Karpas-422 (cell line): Measurements from ENCODE around the gene GOLPH3. TPM values are rescaled to one million over a fixed set of nuclear protein-coding genes. Genes with fewer than 3 reads are reported as not detected.

ENCODE experiments used
- DNase-seq: peaks from one replicate; pipeline ENCODE4 v3.0.0-alpha.2; 2015
- H2AFZ ChIP-seq: fragments of 200-600 bp; sonication (generic); 2 replicates; pipeline ENCODE4 v1.6.1; 2014; ENCODE audit warnings: antibody characterized with exemption, low read length, mixed read lengths
- H3K27ac ChIP-seq: fragments of 200-600 bp; sonication (generic); 2 replicates; pipeline ENCODE4 v1.5.1; 2014; ENCODE audit warnings: mild to moderate bottlenecking, low read length, moderate library complexity
- H3K27me3 ChIP-seq: fragments of 200-600 bp; sonication (generic); 2 replicates; pipeline ENCODE4 v1.6.1; 2014; ENCODE audit warnings: low read length, mixed read lengths
- H3K36me3 ChIP-seq: fragments of 200-600 bp; sonication (generic); 2 replicates; pipeline ENCODE4 v1.6.1; 2014; ENCODE audit warnings: low read length, mixed read lengths; ENCODE audit not compliant: insufficient read depth
- H3K4me1 ChIP-seq: fragments of 200-600 bp; sonication (generic); 2 replicates; pipeline ENCODE4 v1.6.1; 2014; ENCODE audit warnings: mild to moderate bottlenecking, low read length, mixed read lengths
- H3K4me2 ChIP-seq: fragments of 200-600 bp; sonication (generic); 2 replicates; pipeline ENCODE4 v1.6.1; 2014; ENCODE audit warnings: low read length, low read depth, mild to moderate bottlenecking; ENCODE audit not compliant: poor library complexity, severe bottlenecking
- H3K4me3 ChIP-seq: fragments of 200-600 bp; sonication (generic); 2 replicates; pipeline ENCODE4 v1.5.1; 2014; ENCODE audit warnings: mild to moderate bottlenecking, antibody characterized with exemption, low read length, mixed read lengths
- H3K79me2 ChIP-seq: fragments of 200-600 bp; sonication (generic); 2 replicates; pipeline ENCODE4 v1.6.1; 2014; ENCODE audit warnings: mild to moderate bottlenecking, low read length, mixed read lengths
- H3K9ac ChIP-seq: fragments of 200-600 bp; sonication (generic); 2 replicates; pipeline ENCODE4 v1.6.0; 2014; ENCODE audit warnings: low read length
- H3K9me2 ChIP-seq: fragments of 200-600 bp; sonication (generic), shearing (Covaris generic); replicated peaks from 2 replicates; pipeline ENCODE4 v1.6.0; 2014; ENCODE audit warnings: mild to moderate bottlenecking, low read length, moderate library complexity; ENCODE audit not compliant: insufficient read depth
- H3K9me3 ChIP-seq: fragments of 300-700, 200-600 bp; sonication (generic); 2 replicates; pipeline ENCODE4 v1.6.1; 2014; ENCODE audit warnings: low read length, mixed read lengths
- H4K20me1 ChIP-seq: fragments of 200-600 bp; sonication (generic); 2 replicates; pipeline ENCODE4 v1.6.1; 2014; ENCODE audit warnings: mild to moderate bottlenecking, antibody characterized with exemption, low read length, low read depth; ENCODE audit not compliant: insufficient read depth
- total RNA-seq: library from RNA; depleted of rRNA; stranded (reverse); fragments of >200 nt; shearing (Covaris generic); gene quantifications from 2 replicates; pipeline ENCODE4 v1.2.3, GENCODE V29; 2014; ENCODE audit warnings: low replicate concordance

Gene GOLPH3
- total RNA-seq, 1 experiment from 2014 or later: 78.1 TPM

DNA sequence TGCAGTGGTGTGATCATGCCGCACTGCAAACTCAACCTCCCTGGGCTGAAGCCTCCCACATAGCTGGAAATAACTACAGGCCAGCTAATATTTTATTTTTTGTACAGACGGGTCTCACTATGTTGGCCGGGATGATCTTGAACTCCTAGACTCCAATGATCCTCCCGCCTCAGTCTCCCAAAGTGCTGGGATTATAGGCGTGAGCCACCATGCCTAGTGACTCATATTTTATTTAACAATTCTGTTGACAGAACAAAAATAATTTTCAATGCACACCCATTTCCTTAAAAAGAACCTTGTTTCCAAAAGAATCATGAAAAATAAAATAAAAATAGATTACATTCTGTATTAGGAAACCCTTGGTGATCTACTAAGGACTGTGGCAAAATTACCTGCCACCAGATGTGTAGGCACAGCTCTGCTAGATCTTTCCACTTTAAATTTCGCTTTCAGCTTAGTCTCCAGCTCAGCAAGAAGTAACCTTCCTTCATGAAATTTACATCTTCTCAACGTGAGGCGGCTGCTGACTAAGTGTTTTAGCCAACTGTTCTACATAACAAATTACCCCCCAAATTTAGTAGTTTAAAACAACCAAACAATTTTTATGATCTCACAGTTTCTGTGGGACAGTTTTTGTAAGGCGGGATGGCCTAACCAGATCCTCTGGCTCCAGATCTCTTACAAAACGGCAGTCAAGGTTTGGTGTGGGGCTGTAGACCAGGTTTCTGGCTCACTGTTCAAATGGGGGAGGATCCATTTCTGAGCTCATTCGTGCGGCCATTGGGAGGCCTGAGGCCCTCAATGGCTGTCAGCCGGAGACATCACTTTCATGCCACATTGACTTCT, 32.6 kb upstream of the GOLPH3 start:
- Histone ChIP-seq H3K4me1 (peaks cover 32% of the 10 kb centered on the region), H3K9ac (peak overlapping the region; percentile 55), H3K4me3 (peak overlapping the region; percentile 17; the same call in 1 of the 2 replicates), H3K9me3 (no peaks in the 10 kb centered on the region), H3K4me2 (peak overlapping the region; percentile 58), H2AFZ (peak overlapping the region; percentile 90), H3K79me2 (no peaks in the 10 kb centered on the region), H3K27me3 (no peaks in the 10 kb centered on the region), H3K9me2 (no peaks in the 10 kb centered on the region), H3K27ac (peak overlapping the region; percentile 83), H3K36me3 (no peaks in the 10 kb centered on the region), H4K20me1 (no peaks in the 10 kb centered on the region)
- peak; percentile 80 for DNase-seq

GRCh38 chr5:32206053-32206452, 31.9 kb upstream of the GOLPH3 start:
- Histone ChIP-seq H3K9ac (peak overlapping the region; percentile 31; the same call in 1 of the 2 replicates), H3K27ac (peak overlapping the region; percentile 83; the same call in 1 of the 2 replicates), H3K9me3 (no peaks in the 10 kb centered on the region), H3K4me1 (peaks cover 27% of the 10 kb centered on the region), H4K20me1 (no peaks in the 10 kb centered on the region), H3K9me2 (no peaks in the 10 kb centered on the region), H3K4me2 (peak overlapping the region; percentile 58), H2AFZ (0 out of 2 replicates have a peak overlapping the region, but pooled peaks have one; percentile 90), H3K79me2 (no peaks in the 10 kb centered on the region), H3K36me3 (no peaks in the 10 kb centered on the region), H3K27me3 (no peaks in the 10 kb centered on the region), H3K4me3 (peak overlapping the region; percentile 17; the same call in 1 of the 2 replicates)
- peak; percentile 37 for DNase-seq

DNA sequence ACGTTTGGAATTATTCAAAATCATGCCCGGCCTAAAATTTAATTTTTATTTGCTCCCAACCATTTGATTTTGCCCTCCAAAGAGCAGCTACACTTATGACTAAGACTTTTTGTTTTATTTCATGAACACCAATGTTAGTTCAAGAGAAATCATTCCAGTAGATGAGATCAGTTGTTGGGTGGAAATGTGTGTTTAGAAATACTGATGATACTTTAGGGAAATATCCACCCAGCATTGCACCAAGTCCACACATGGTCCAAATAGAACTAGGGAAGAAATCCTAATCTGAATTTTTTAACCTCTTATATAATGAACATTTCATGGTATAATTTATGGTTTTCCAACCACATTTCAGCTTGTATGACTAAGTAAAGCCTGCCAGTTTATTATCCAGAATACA, 28.3 kb upstream of the GOLPH3 start:
- Histone ChIP-seq H3K9me3 (no peaks in the 10 kb centered on the region), H3K4me1 (peaks cover 20% of the 10 kb centered on the region), H3K36me3 (no peaks in the 10 kb centered on the region), H3K79me2 (no peaks in the 10 kb centered on the region), H3K4me3 (no peak overlapping the region), H3K9ac (no peak overlapping the region), H3K4me2 (no peak overlapping the region), H3K27me3 (no peaks in the 10 kb centered on the region), H2AFZ (no peak overlapping the region), H4K20me1 (no peaks in the 10 kb centered on the region), H3K9me2 (no peaks in the 10 kb centered on the region), H3K27ac (no peak overlapping the region)
- DNase-seq: no peak

GRCh38 chr5:32201122-32201753, 27.1 kb upstream of the GOLPH3 start:
- H3K79me2 ChIP-seq: no peaks in the 10 kb centered on the region
- H3K27ac ChIP-seq: no peak overlapping the region
- no peak overlapping the region for H3K4me3 ChIP-seq
- no peak overlapping the region for H3K4me2 ChIP-seq
- no peak overlapping the region for H2AFZ ChIP-seq
- no peak overlapping the region for H3K9ac ChIP-seq
- H4K20me1 ChIP-seq: no peaks in the 10 kb centered on the region
- no peaks in the 10 kb centered on the region for H3K36me3 ChIP-seq
- peaks cover 8% of the 10 kb centered on the region for H3K4me1 ChIP-seq
- H3K9me3 ChIP-seq: no peaks in the 10 kb centered on the region
- no peak for DNase-seq
- H3K9me2 ChIP-seq: no peaks in the 10 kb centered on the region
- no peaks in the 10 kb centered on the region for H3K27me3 ChIP-seq

DNA sequence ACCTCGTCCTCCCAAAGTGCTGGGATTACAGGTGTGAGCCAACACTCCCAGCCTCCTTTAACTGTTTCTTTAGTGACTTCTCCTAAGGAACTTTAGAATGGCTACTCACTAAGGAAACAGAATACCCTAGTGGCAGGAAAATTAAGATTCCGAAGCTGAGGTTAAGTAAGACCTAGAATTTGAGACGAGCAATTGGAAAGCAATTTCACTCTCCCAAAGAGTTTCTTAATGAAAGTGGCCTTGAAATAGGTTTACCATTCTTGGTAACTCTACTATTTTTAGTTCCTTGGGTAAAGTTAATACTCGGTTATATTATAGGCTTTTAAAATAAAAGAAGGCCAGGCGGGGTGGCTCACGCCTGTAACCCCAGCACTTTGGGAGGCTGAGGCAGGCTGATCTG, 22.9 kb upstream of the GOLPH3 start:
- no peak for DNase-seq
- Histone ChIP-seq H3K27me3 (no peaks in the 10 kb centered on the region), H3K9ac (no peak overlapping the region), H3K79me2 (no peaks in the 10 kb centered on the region), H3K4me1 (peaks cover 13% of the 10 kb centered on the region), H4K20me1 (no peaks in the 10 kb centered on the region), H2AFZ (no peak overlapping the region), H3K27ac (no peak overlapping the region), H3K9me2 (no peaks in the 10 kb centered on the region), H3K36me3 (no peaks in the 10 kb centered on the region), H3K4me2 (no peak overlapping the region), H3K9me3 (no peaks in the 10 kb centered on the region), H3K4me3 (no peak overlapping the region)

- Histone ChIP-seq H3K9me3 (no peaks in the 10 kb centered on the region), H3K36me3 (no peaks in the 10 kb centered on the region), H3K9ac (no peak overlapping the region), H3K27me3 (no peaks in the 10 kb centered on the region), H3K4me1 (peaks cover 13% of the 10 kb centered on the region), H3K4me2 (no peak overlapping the region), H3K79me2 (no peaks in the 10 kb centered on the region), H2AFZ (no peak overlapping the region), H3K4me3 (no peak overlapping the region), H4K20me1 (no peaks in the 10 kb centered on the region), H3K9me2 (no peaks in the 10 kb centered on the region), H3K27ac (no peak overlapping the region)
- DNase-seq: no peak
Measured at GRCh38 chr5:32195265-32195664, 21.1 kb upstream of the GOLPH3 start.

DNA sequence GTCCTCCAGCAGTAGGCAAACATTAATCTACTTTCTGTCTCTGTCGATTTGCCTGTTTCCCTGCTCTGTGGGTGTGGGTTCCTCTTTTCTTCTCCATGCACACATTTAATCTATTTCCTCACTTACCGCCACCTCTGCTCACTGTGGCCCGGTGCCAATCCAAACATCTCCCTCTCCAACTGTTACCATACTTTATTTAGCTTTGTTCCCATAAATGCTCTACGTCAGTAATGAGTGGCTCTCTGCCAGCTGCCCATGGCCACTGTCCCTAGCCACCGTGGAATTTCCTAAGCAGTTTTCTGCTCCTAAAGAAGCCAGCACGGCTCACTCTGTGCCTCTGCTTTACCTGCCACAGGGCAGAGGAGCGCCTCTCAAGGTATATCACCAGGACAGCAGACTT, 19.5 kb upstream of the GOLPH3 start:
- peaks cover 13% of the 10 kb centered on the region for H3K4me1 ChIP-seq
- peak overlapping the region; percentile 49; the same call in 1 of the 2 replicates for H3K4me3 ChIP-seq
- H3K9me3 ChIP-seq: no peaks in the 10 kb centered on the region
- peak; percentile 76 for DNase-seq
- H3K9me2 ChIP-seq: no peaks in the 10 kb centered on the region
- H3K36me3 ChIP-seq: no peaks in the 10 kb centered on the region
- H3K4me2 ChIP-seq: peak overlapping the region; percentile 70
- H2AFZ ChIP-seq: peak overlapping the region; percentile 88
- H3K79me2 ChIP-seq: no peaks in the 10 kb centered on the region
- H3K27ac ChIP-seq: no peak overlapping the region
- H4K20me1 ChIP-seq: no peaks in the 10 kb centered on the region
- peak overlapping the region; percentile 43; the same call in 1 of the 2 replicates for H3K9ac ChIP-seq
- H3K27me3 ChIP-seq: no peaks in the 10 kb centered on the region

GRCh38 chr5:32190095-32190494, 16.0 kb upstream of the GOLPH3 start:
- Histone ChIP-seq H3K4me1 (peaks cover 13% of the 10 kb centered on the region), H2AFZ (no peak overlapping the region), H3K79me2 (no peaks in the 10 kb centered on the region), H3K27ac (no peak overlapping the region), H3K9me2 (no peaks in the 10 kb centered on the region), H3K9me3 (peaks cover 3% of the 10 kb centered on the region; the same call in 1 of the 2 replicates), H4K20me1 (no peaks in the 10 kb centered on the region), H3K36me3 (no peaks in the 10 kb centered on the region), H3K9ac (no peak overlapping the region), H3K4me2 (no peak overlapping the region), H3K27me3 (0 out of 2 replicates have a peak, but pooled peaks cover 4% of the 10 kb centered on the region), H3K4me3 (no peak overlapping the region)
- DNase-seq: no peak
